ENCODE measurements around the gene MYRFL. TPM values are rescaled to one million over a fixed set of nuclear protein-coding genes. Genes with fewer than 3 reads are reported as not detected.
"Not testable (repeated sequence)": the region's sequence is repeated elsewhere in the genome, so short reads cannot be mapped to it uniquely, and the experiment has no call there.

MYRFL gene
- total and polyA plus RNA-seq, 5 donors from 2014 or later: not detected

GRCh38 chr12:69985656-69986055 lies 160.6 kb downstream of the MYRFL start:
- peak in 1 of 3 donors; percentile 3 for DNase-seq
- no peak overlapping the region for H3K27ac Mint-ChIP-seq
- no peak overlapping the region for H3K4me3 Mint-ChIP-seq
- H3K4me1 ChIP-seq (ENCODE audit: control insufficient read depth, insufficient read depth, low read length, poor library complexity, severe bottlenecking): no peaks in the 10 kb centered on the region
- no peaks in the 10 kb centered on the region for H3K4me1 Mint-ChIP-seq
- peaks cover 0 to 6% (median 0%) of the 10 kb centered on the region in 7 donors for H3K9me3 Mint-ChIP-seq
- no peaks in the 10 kb centered on the region for H3K9me3 ChIP-seq (ENCODE audit: control insufficient read depth in 2 of 2, low read length in 2 of 2)
- no peak overlapping the region for H3K27ac ChIP-seq (ENCODE audit: insufficient read depth, low read length, poor library complexity, severe bottlenecking)
- H3K4me3 ChIP-seq (ENCODE audit: low read depth, low read length): no peak overlapping the region
- no peaks in the 10 kb centered on the region for H3K27me3 ChIP-seq (ENCODE audit: control insufficient read depth, insufficient read depth, low read length)
- H3K27me3 Mint-ChIP-seq: no peaks in the 10 kb centered on the region
- no peaks in the 10 kb centered on the region for H3K36me3 Mint-ChIP-seq
- no peaks in the 10 kb centered on the region for H3K36me3 ChIP-seq (ENCODE audit: control insufficient read depth, insufficient read depth, low read length)
- no peak for ATAC-seq (ENCODE audit: low read depth in 2 of 2)

- Histone ChIP-seq H3K9me3 (ENCODE audit: control insufficient read depth in 2 of 2, low read length in 2 of 2) (no peaks in the 10 kb centered on the region), H3K27me3 (ENCODE audit: control insufficient read depth, insufficient read depth, low read length) (no peaks in the 10 kb centered on the region), H3K4me3 (ENCODE audit: low read depth, low read length) (no peak overlapping the region), H3K36me3 (ENCODE audit: control insufficient read depth, insufficient read depth, low read length) (no peaks in the 10 kb centered on the region), H3K4me1 (ENCODE audit: control insufficient read depth, insufficient read depth, low read length, poor library complexity, severe bottlenecking) (no peaks in the 10 kb centered on the region), H3K27ac (ENCODE audit: insufficient read depth, low read length, poor library complexity, severe bottlenecking) (no peak overlapping the region)
- Mint-ChIP-seq H3K27me3 (no peaks in the 10 kb centered on the region), H3K27ac (no peak overlapping the region), H3K36me3 (no peaks in the 10 kb centered on the region), H3K4me1 (no peaks in the 10 kb centered on the region), H3K9me3 (peaks cover 0 to 6% (median 0%) of the 10 kb centered on the region in 7 donors), H3K4me3 (no peak overlapping the region)
- DNase-seq: no peak
- no peak for ATAC-seq (ENCODE audit: low read depth in 2 of 2)
Measured at GRCh38 chr12:69986114-69986513, 161.1 kb downstream of the MYRFL start.

- Mint-ChIP-seq H3K4me3 (no peak overlapping the region), H3K27me3 (no peaks in the 10 kb centered on the region), H3K27ac (no peak overlapping the region), H3K36me3 (no peaks in the 10 kb centered on the region), H3K9me3 (peaks cover 0 to 6% (median 1%) of the 10 kb centered on the region in 7 donors), H3K4me1 (no peaks in the 10 kb centered on the region)
- Histone ChIP-seq H3K27me3 (ENCODE audit: control insufficient read depth, insufficient read depth, low read length) (no peaks in the 10 kb centered on the region), H3K36me3 (ENCODE audit: control insufficient read depth, insufficient read depth, low read length) (no peaks in the 10 kb centered on the region), H3K4me3 (ENCODE audit: low read depth, low read length) (no peak overlapping the region), H3K27ac (ENCODE audit: insufficient read depth, low read length, poor library complexity, severe bottlenecking) (no peak overlapping the region), H3K4me1 (ENCODE audit: control insufficient read depth, insufficient read depth, low read length, poor library complexity, severe bottlenecking) (no peaks in the 10 kb centered on the region), H3K9me3 (ENCODE audit: control insufficient read depth in 2 of 2, low read length in 2 of 2) (no peaks in the 10 kb centered on the region)
- no peak for ATAC-seq (ENCODE audit: low read depth in 2 of 2)
- DNase-seq: no peak
Measured at GRCh38 chr12:69987579-69988091, 162.6 kb downstream of the MYRFL start.

GRCh38 chr12:69988481-69989321 lies 163.7 kb downstream of the MYRFL start:
- Histone ChIP-seq H3K36me3 (ENCODE audit: control insufficient read depth, insufficient read depth, low read length) (no peaks in the 10 kb centered on the region), H3K27me3 (ENCODE audit: control insufficient read depth, insufficient read depth, low read length) (no peaks in the 10 kb centered on the region), H3K4me3 (ENCODE audit: low read depth, low read length) (no peak overlapping the region), H3K4me1 (ENCODE audit: control insufficient read depth, insufficient read depth, low read length, poor library complexity, severe bottlenecking) (no peaks in the 10 kb centered on the region), H3K9me3 (ENCODE audit: control insufficient read depth in 2 of 2, low read length in 2 of 2) (no peaks in the 10 kb centered on the region), H3K27ac (ENCODE audit: insufficient read depth, low read length, poor library complexity, severe bottlenecking) (no peak overlapping the region)
- peaks cover 0 to 10% (median 3%) of the 10 kb centered on the region in 7 donors for H3K9me3 Mint-ChIP-seq
- H3K27ac Mint-ChIP-seq: no peak overlapping the region
- DNase-seq (no peak), ATAC-seq (ENCODE audit: low read depth in 2 of 2) (no peak)
- no peaks in the 10 kb centered on the region for H3K4me1 Mint-ChIP-seq
- no peaks in the 10 kb centered on the region for H3K27me3 Mint-ChIP-seq
- H3K4me3 Mint-ChIP-seq: no peak overlapping the region
- H3K36me3 Mint-ChIP-seq: no peaks in the 10 kb centered on the region

DNA sequence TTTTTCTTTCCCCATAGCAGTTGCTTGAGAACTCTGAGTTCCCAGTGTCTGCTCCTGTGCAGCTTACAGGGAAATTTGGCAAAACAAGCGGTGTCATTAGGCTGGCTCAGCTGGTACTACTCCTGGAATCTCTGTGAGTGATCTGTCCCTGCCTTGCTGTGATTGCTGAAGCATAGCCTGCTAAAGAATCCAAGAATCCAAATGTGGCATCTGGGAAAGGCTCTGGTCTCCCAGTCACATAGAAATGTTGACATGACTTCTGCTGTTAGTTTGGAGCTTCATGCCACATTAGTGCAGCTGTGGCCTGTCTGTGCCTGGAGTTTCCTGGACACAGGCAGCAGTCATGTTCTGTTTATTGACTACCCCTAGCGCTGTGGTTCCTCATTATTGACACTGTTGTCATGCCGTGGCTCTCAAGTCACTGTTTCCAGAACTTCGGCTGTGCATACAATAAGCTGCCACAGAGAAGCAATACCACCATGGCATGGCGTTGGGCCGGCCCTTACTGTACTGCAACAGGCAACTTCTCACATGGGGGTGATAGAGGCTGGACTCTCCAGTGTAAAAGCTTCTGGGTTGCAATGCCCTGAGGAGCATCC lies 166.8 kb downstream of the MYRFL start:
- H3K9me3 ChIP-seq (ENCODE audit: control insufficient read depth in 2 of 2, low read length in 2 of 2): no peaks in the 10 kb centered on the region
- Mint-ChIP-seq H3K27ac (peak overlapping the region in 1 of 3 donors; percentile 61), H3K27me3 (no peaks in the 10 kb centered on the region), H3K4me3 (no peak overlapping the region), H3K9me3 (peaks cover 0 to 10% (median 3%) of the 10 kb centered on the region in 7 donors), H3K36me3 (no peaks in the 10 kb centered on the region), H3K4me1 (no peaks in the 10 kb centered on the region)
- H3K27ac ChIP-seq (ENCODE audit: insufficient read depth, low read length, poor library complexity, severe bottlenecking): no peak overlapping the region
- no peaks in the 10 kb centered on the region for H3K36me3 ChIP-seq (ENCODE audit: control insufficient read depth, insufficient read depth, low read length)
- ATAC-seq (ENCODE audit: low read depth in 2 of 2): no peak
- no peaks in the 10 kb centered on the region for H3K4me1 ChIP-seq (ENCODE audit: control insufficient read depth, insufficient read depth, low read length, poor library complexity, severe bottlenecking)
- no peaks in the 10 kb centered on the region for H3K27me3 ChIP-seq (ENCODE audit: control insufficient read depth, insufficient read depth, low read length)
- DNase-seq: no peak
- no peak overlapping the region for H3K4me3 ChIP-seq (ENCODE audit: low read depth, low read length)

GRCh38 chr12:69993433-69993832 lies 168.4 kb downstream of the MYRFL start:
- Mint-ChIP-seq H3K4me1 (no peaks in the 10 kb centered on the region), H3K4me3 (no peak overlapping the region), H3K27me3 (no peaks in the 10 kb centered on the region), H3K27ac (no peak overlapping the region), H3K9me3 (peaks cover 0 to 10% (median 3%) of the 10 kb centered on the region in 7 donors), H3K36me3 (no peaks in the 10 kb centered on the region)
- no peaks in the 10 kb centered on the region for H3K4me1 ChIP-seq (ENCODE audit: control insufficient read depth, insufficient read depth, low read length, poor library complexity, severe bottlenecking)
- no peak overlapping the region for H3K4me3 ChIP-seq (ENCODE audit: low read depth, low read length)
- no peak for DNase-seq
- no peaks in the 10 kb centered on the region for H3K36me3 ChIP-seq (ENCODE audit: control insufficient read depth, insufficient read depth, low read length)
- ATAC-seq (ENCODE audit: low read depth in 2 of 2): no peak
- H3K27ac ChIP-seq (ENCODE audit: insufficient read depth, low read length, poor library complexity, severe bottlenecking): no peak overlapping the region
- H3K9me3 ChIP-seq (ENCODE audit: control insufficient read depth in 2 of 2, low read length in 2 of 2): no peaks in the 10 kb centered on the region
- no peaks in the 10 kb centered on the region for H3K27me3 ChIP-seq (ENCODE audit: control insufficient read depth, insufficient read depth, low read length)

DNA sequence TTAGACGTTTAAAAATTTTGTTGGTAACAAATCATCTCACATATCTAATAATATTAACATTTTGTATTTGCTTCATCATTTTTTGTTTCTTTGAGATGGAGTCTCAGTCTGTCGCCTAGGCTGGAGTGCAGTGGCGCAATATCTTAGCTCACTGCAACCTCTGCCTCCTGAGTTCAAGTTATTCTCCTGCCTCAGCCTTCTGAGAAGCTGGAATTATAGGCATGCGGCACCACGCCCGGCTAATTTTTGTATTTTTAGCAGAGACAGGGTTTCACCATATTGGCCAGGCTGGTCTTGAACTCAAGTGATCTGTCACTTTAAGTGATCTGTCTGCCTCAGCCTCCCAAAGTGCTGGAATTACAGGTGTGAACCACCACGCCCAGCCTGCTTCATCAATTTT lies 169.1 kb downstream of the MYRFL start:
- H3K4me1 ChIP-seq (ENCODE audit: control insufficient read depth, insufficient read depth, low read length, poor library complexity, severe bottlenecking); DNase-seq; H3K4me3 Mint-ChIP-seq; H3K9me3 ChIP-seq (ENCODE audit: control insufficient read depth in 2 of 2, low read length in 2 of 2); H3K9me3 Mint-ChIP-seq; H3K4me1 Mint-ChIP-seq; H3K36me3 ChIP-seq (ENCODE audit: control insufficient read depth, insufficient read depth, low read length); H3K36me3 Mint-ChIP-seq; H3K27me3 Mint-ChIP-seq; H3K27ac Mint-ChIP-seq; H3K27ac ChIP-seq (ENCODE audit: insufficient read depth, low read length, poor library complexity, severe bottlenecking); H3K27me3 ChIP-seq (ENCODE audit: control insufficient read depth, insufficient read depth, low read length); ATAC-seq (ENCODE audit: low read depth in 2 of 2); H3K4me3 ChIP-seq (ENCODE audit: low read depth, low read length): not testable (repeated sequence)
